ENCODE data around the gene HPN.

Gene HPN

GRCh38 chr19:35045667-35046300 lies 4.3 kb downstream of the HPN start:
- no peak for TF ChIP-seq ZBTB11 (tag by site-specific recombination; conservative IDR thresholded peaks at IDR 0.05; ENCODE audit: low read depth)
- peak; percentile 60 for TF ChIP-seq CTCF (tag by site-specific recombination; IDR thresholded peaks at IDR 0.05)
- peak; percentile 30; the same call in 1 of the 2 replicates for TF ChIP-seq ZIC2 (tag by site-specific recombination; IDR thresholded peaks at IDR 0.05)
- H3K36me3 ChIP-seq (ENCODE audit: control insufficient read depth in 2 of 2, insufficient read depth in 1 of 2, low read length in 2 of 2), result no peaks in the 10 kb centered on the region
- CTCF ChIA-PET, result interaction anchor here (0.6 to 9.6 kb wide), 25 partner anchors 10 to 1172 kb away, joined by 3 to 193 read pairs (median 7); partner anchors contain the start of genes FXYD1 and LGI4
- H3K9me3 ChIP-seq (ENCODE audit: control insufficient read depth, insufficient read depth, low read depth, low read length), result no peaks in the 10 kb centered on the region
- POLR2A ChIA-PET, result interaction anchor here (0.6 to 1.4 kb wide), 2 partner anchors 10 to 229 kb away, joined by 3 to 4 read pairs; no protein-coding TSS in a partner anchor
- no peak overlapping the region for H3K4me3 ChIP-seq (ENCODE audit: low read depth, low read length)
- peaks cover 6% of the 10 kb centered on the region; the same call in 1 of the 2 replicates for H3K4me1 ChIP-seq (ENCODE audit: control insufficient read depth, insufficient read depth, low read length)
- no peak overlapping the region for H3K27ac ChIP-seq (ENCODE audit: extremely low read depth, low read depth, low read length)

GRCh38 chr19:35046461-35046860 lies 4.9 kb downstream of the HPN start:
- TF ChIP-seq ZNF792 (tag by site-specific recombination; IDR thresholded peaks at IDR 0.05) (no peak), ZNF488 (tag by site-specific recombination; IDR thresholded peaks at IDR 0.05) (no peak), GLI4 (tag by site-specific recombination; IDR thresholded peaks at IDR 0.05) (no peak), ZNF585B (tag by site-specific recombination; IDR thresholded peaks at IDR 0.05) (no peak), ZBTB48 (tag by site-specific recombination; IDR thresholded peaks at IDR 0.05) (no peak)
- no peak overlapping the region for H3K4me3 ChIP-seq (ENCODE audit: low read depth, low read length)
- H3K36me3 ChIP-seq (ENCODE audit: control insufficient read depth in 2 of 2, insufficient read depth in 1 of 2, low read length in 2 of 2), result no peaks in the 10 kb centered on the region
- ChIA-PET CTCF (interaction anchor here (0.6 to 9.6 kb wide), 23 partner anchors 9 to 1172 kb away, joined by 3 to 193 read pairs (median 6); partner anchors contain the start of genes FXYD1 and LGI4), POLR2A (interaction anchor here (1.4 kb wide), 1 partner anchor 9 kb away, joined by 4 read pairs; no protein-coding TSS in a partner anchor)
- H3K9me3 ChIP-seq (ENCODE audit: control insufficient read depth, insufficient read depth, low read depth, low read length), result no peaks in the 10 kb centered on the region
- no peak overlapping the region for H3K27ac ChIP-seq (ENCODE audit: extremely low read depth, low read depth, low read length)
- peaks cover 6% of the 10 kb centered on the region; the same call in 1 of the 2 replicates for H3K4me1 ChIP-seq (ENCODE audit: control insufficient read depth, insufficient read depth, low read length)

GRCh38 chr19:35048911-35049411 lies 7.4 kb downstream of the HPN start:
- Histone ChIP-seq H3K9me3 (ENCODE audit: control insufficient read depth, insufficient read depth, low read depth, low read length) (no peaks in the 10 kb centered on the region), H3K4me3 (ENCODE audit: low read depth, low read length) (no peak overlapping the region), H3K27ac (ENCODE audit: extremely low read depth, low read depth, low read length) (no peak overlapping the region), H3K4me1 (ENCODE audit: control insufficient read depth, insufficient read depth, low read length) (peaks cover 6% of the 10 kb centered on the region; the same call in 1 of the 2 replicates), H3K36me3 (ENCODE audit: control insufficient read depth in 2 of 2, insufficient read depth in 1 of 2, low read length in 2 of 2) (no peaks in the 10 kb centered on the region)
- ChIA-PET POLR2A (no interaction called here), CTCF (interaction anchor here (0.6 to 9.6 kb wide), 15 partner anchors 7 to 253 kb away, joined by 3 to 193 read pairs (median 5); partner anchors contain the start of genes FXYD1 and LGI4)
- TF ChIP-seq ZNF664 (tag by site-specific recombination; IDR thresholded peaks at IDR 0.05), result no peak
- TF ChIP-seq GLIS1 (tag by site-specific recombination; IDR thresholded peaks at IDR 0.05), result peak; percentile 85
- TF ChIP-seq PRDM6 (tag by site-specific recombination; IDR thresholded peaks at IDR 0.05), result no peak
- TF ChIP-seq ZNF404 (tag by site-specific recombination; IDR thresholded peaks at IDR 0.05), result no peak
- TF ChIP-seq ZNF202 (tag by site-specific recombination; IDR thresholded peaks at IDR 0.05; ENCODE audit: borderline replicate concordance), result no peak
- TF ChIP-seq BCL11B (tag by site-specific recombination; IDR thresholded peaks at IDR 0.05; ENCODE audit: low read depth), result no peak
- no peak for TF ChIP-seq ZFP41 (tag by site-specific recombination; IDR thresholded peaks at IDR 0.05; ENCODE audit: borderline replicate concordance)
- TF ChIP-seq ZNF366 (tag by site-specific recombination; conservative IDR thresholded peaks at IDR 0.05), result no peak
- no peak for TF ChIP-seq ZNF148 (tag by site-specific recombination; IDR thresholded peaks at IDR 0.05; ENCODE audit: borderline replicate concordance)
- no peak for TF ChIP-seq ZNF266 (tag by site-specific recombination; IDR thresholded peaks at IDR 0.05; ENCODE audit: low read depth)
